Islet of Langerhans (tissue), 1 donor: ENCODE results near the gene C6.
A peak's percentile ranks its signal among the peaks of the same experiment; 100 is the strongest.

Source experiments
- FAIRE-seq: peaks from one replicate; lab custom pipeline; 2011; peaks lifted over from hg19 to GRCh38; lab: Jason Lieb, UNC

Gene C6

DNA sequence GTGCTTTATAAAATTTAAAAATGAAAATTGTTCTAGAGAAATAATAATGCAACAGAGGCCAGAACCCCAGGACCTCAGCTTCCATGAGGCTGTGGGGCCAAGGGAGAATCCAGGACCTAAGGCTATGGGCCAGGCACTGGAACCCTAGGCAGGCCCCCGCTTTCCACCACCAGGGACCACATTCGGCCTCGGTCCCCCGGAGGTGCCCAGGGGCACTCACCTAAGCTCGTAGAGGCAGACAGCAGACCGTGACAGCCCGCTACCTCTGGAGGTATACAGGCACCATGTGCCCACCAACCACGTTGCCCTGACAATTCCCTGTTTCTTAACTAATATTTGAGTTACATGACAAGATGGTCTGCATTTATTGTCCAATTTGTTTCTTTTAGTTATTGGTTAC, 92.7 kb downstream of the C6 start:
- FAIRE-seq = no peak

DNA sequence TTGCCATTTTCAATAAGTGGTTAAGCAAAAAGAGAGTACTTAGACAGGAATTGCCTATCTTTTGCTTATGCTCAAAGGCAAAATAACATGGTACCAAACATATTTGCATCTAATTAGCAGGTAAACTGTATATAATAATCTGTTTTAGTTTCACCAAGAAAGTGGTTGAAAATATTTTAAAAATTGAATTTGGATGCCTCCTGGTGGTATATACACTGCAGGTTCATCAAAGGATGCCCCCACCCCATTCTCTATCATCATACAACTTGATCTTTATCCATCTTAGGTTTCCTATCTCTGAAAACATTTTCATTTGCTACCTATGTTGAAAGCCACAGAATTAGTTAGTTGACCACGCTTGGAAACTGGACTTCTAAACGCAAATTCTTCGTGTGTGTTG, 95.2 kb downstream of the C6 start:
- FAIRE-seq = no peak

DNA sequence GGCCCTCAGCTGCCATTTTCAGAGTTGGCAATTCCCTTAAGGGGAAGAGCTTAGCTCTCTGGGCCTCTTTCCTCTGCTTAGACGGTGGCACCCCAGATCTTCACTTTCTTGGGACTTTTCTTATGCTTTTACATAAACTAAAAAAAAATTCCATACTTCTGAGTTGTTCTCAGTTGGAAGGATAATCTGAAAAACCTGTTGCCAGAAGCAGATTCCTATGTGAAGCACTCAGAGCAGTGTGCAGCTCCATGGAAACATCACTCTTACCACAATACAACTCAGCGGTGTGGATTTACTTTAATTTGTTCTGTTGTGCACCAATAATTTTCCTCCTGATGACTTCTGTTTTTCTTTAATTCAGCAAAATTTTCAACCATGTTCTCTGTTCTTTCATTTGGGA, 98.1 kb downstream of the C6 start:
- no peak for FAIRE-seq

DNA sequence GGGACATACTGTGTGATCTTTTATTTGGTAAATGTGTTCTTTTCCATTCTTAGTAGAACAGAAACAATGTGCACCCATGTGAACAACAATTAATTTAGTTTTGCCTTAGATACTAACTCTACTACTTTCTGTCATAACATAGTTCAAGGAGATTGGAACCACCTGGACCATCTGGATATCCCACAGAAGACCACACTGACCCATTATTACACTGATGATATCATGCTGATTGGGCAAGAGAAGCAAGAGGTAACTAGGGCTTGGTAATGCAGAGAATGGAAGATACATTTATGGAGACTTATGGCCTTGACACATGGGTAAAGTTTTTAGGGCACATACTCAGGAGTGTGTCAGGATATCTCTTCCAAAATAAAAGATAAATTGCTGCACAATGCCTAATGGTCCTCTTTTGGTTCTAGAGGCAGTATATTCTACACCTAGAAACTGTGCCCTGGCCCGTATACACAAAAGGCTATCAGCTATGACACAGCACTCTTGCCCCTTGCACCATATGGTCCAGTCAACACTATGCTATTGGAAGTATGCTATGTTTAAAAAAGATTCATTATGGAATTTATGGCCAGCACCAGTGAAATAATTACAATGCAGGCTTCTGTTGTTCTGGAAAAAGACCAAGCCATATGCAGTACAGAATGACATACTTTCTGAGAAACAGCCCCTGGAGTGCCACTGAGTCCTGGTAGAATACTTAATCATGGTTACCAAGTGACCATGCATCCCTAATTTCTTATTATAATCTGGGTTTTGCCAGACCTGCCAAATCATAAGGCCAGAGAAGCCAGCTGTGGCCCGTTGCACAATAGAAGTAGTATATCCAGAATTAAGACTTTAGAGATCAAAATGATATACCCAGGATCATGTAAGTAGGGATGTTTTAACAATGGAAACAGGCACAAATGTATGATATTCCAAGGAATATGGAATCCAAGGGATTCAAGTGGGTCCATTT, 100.6 kb downstream of the C6 start:
- no peak for FAIRE-seq

DNA sequence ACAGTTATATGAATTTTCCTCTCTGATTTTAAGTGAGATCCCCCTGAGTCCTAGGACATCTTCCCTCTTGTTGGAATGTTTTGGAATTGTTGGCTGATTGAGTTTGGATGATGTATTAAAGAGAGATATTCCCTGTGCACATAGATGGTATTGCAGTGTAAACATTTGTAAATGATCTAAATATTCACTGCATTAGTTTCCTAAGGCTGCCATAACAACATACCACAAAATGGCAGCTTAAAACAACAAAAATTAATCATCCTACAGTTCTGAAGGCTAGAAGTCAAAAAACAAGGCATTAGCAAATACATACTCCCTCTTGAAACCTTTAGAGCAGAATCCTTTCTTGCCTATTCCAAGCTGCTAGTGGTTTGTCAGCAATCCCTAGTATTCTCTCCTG, 104.1 kb downstream of the C6 start:
- no peak for FAIRE-seq

DNA sequence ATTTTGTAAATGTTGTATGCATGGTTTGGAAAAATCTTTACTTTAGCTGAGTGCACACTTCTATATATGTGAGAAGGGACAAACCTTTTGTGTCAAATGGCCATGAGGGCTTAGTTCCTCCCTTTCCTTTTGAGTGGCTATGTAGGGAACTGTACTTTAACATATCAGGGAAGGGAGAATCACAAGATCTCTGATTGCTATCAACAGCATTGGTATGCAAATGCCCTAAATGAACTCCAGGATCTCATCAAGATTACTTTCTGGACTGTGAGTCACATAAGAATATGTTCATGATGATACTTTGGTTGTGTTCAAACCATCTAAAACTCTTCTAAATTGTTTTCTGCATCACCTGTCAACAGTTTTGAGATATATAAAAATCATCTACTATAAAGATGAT, 111.0 kb downstream of the C6 start:
- no peak for FAIRE-seq

DNA sequence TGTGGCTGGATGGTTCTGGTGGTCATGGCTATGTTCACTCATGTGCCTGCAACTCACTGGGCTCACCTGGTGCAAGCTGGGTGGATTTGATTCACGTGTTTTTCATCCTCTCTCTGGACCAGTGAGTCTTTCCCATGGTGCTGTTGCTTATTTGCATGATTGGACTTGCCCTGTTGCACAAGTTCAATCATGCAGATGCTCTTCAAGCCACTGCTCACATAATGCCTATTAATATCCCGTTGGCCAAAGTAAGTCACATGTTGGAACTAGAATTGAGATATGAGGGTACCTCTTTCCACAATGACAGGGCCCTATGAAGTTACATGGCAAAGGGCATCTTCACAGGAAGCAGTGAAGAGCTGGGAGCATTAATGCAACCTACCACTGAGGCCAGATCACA, 115.7 kb downstream of the C6 start:
- FAIRE-seq = no peak

DNA sequence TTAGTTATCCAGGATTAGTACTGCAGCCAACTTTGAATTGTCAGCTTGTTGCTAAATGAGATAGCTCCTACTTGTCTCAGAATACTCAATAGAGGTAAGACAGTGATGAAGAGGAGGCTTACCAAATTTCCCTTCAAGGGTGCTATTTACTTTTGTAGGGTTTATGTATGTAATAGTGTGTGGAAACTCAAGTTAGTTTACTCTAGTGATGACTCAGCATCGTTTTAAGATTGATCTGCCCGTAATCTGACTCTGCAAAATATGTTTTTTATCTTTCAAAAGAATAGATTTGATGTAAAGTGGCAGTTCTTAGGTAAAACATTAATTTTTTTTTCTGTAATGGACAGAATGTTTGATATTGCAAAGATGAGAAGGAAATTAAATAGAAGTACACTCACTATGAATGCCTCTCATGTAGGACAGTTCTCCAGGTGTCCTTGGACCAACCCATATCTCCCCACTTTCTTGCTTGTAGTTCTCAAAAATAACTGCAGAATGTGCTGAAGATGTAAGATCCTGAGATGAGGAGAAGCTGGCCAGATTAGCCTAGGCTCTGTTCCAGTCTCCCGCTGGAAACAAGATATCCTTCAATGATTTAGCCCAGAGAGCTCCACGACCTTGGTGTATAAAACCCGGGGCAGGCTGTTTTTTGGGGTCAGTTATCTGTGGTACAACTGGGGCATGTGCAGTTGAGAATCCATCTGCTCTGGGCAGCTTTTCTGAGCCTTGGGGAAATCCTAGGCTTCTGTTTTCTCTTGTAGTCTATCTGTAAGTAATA, 117.8 kb downstream of the C6 start:
- no peak for FAIRE-seq

DNA sequence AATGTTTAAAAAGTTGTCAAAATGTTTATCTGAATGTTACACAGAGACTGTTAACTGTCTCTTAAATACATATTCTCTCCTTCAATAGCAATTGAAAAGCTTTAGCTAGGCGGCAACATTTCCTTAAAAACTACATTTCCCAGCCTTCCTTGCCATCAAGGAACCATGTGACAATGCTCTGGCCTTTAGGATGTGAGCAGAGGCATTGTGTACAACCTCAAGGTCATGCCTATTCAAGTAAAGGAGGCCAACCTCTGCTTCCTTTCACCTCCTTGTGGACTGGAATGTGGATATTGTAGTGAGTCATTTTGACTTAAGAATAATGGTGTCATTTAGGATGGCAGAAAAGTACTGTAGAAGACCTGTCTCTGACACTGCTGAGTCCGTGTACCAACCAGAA, 118.5 kb downstream of the C6 start:
- FAIRE-seq = peak; percentile 78

DNA sequence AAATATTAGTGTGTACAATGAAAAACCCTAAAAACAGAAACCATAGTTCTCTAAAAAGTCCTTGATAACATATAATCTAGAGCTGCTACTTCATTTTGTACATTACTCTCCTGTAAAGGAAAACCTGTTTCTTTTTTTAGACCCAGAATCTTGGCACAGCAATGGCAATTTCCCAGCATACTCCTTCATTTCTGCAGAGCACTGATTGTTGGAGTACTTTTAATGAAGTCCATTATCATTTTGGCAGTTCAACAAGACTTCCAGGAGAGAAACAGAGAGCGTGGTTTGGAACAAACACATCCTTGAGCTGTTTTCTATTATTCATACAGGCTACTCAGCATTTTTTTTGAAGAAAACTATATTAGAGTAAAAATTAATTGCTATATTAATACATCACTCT, 119.5 kb downstream of the C6 start:
- FAIRE-seq = no peak
